CD4-positive, alpha-beta T cell (primary cell): ENCODE measurements around the gene P2RY14. TPM values are rescaled to one million over a fixed set of nuclear protein-coding genes. Genes with fewer than 3 reads are reported as not detected.
A peak's percentile ranks its signal among the peaks of the same experiment; 100 is the strongest.

Experiments used
- ATAC-seq: fragments of 200-7000 bp; cut with Tn5 transposase; one replicate; pipeline ENCODE4 v1.10.0; 2022; ENCODE audit warnings: mild to moderate bottlenecking; ENCODE audit not compliant: poor library complexity
- CTCF ChIA-PET: fragments of 350-600 bp; sonication (Branson Sonifier 250); formaldehyde crosslinking; loops from one replicate; lab custom pipeline; 2021; ENCODE audit warnings: antibody characterized with exemption, inconsistent platforms; lab: Charles Lee
- POLR2A ChIA-PET: fragments of 350-600 bp; sonication (Branson Sonifier 250); formaldehyde crosslinking; loops from one replicate; lab custom pipeline; 2021; ENCODE audit warnings: antibody characterized with exemption, inconsistent platforms; lab: Charles Lee
- DNase-seq, 14 experiments: peaks; one replicate each; pipeline ENCODE4 v3.0.0-alpha.2; 2013 to 2020; ENCODE audit warnings: mixed read lengths in 2 of 14
- H3K27ac ChIP-seq, 2 donors: one replicate each; pipeline versions ENCODE4 v1.5.1 to v1.7.0; 2013; ENCODE audit warnings: low read length in 2 of 2, low read depth in 1 of 2, mild to moderate bottlenecking in 1 of 2
- H3K27me3 ChIP-seq, 2 experiments: 1 replicate in 1 of 2; 2 replicates in 1 of 2; pipeline versions ENCODE4 v1.6.1 to v1.7.0; 2013; ENCODE audit warnings: low read length in 2 of 2, control low read depth in 1 of 2, mild to moderate bottlenecking in 1 of 2, moderate library complexity in 1 of 2; ENCODE audit not compliant: insufficient read depth in 2 of 2, control insufficient read depth in 1 of 2
- H3K36me3 ChIP-seq: one replicate; pipeline ENCODE4 v1.6.1; 2013; ENCODE audit warnings: low read length, control low read depth; ENCODE audit not compliant: insufficient read depth
- H3K4me1 ChIP-seq: one replicate; pipeline ENCODE4 v1.6.1; 2013; ENCODE audit warnings: low read length, control low read depth; ENCODE audit not compliant: insufficient read depth
- H3K4me3 ChIP-seq: one replicate; pipeline ENCODE4 v1.5.1; 2013; ENCODE audit warnings: mild to moderate bottlenecking, low read length, moderate library complexity
- H3K9me3 ChIP-seq, 2 experiments: 1 replicate in 1 of 2; 2 replicates in 1 of 2; pipeline versions ENCODE4 v1.6.1 to v1.7.0; 2013; ENCODE audit warnings: low read length in 2 of 2, mild to moderate bottlenecking in 2 of 2, control low read depth in 1 of 2, moderate library complexity in 1 of 2; ENCODE audit not compliant: control insufficient read depth in 1 of 2, insufficient read depth in 1 of 2
- H3K27ac Mint-ChIP-seq: one replicate; pipeline ENCODE4 v1.8.0; 2020; ENCODE audit warnings: mixed read lengths
- H3K27me3 Mint-ChIP-seq: one replicate; pipeline ENCODE4 v1.8.0; 2021; ENCODE audit warnings: mixed read lengths
- H3K36me3 Mint-ChIP-seq: one replicate; pipeline ENCODE4 v1.8.0; 2021; ENCODE audit warnings: low read depth, mixed read lengths
- H3K4me1 Mint-ChIP-seq: one replicate; pipeline ENCODE4 v1.8.0; 2021; ENCODE audit warnings: low read depth, mixed read lengths
- H3K4me3 Mint-ChIP-seq: one replicate; pipeline ENCODE4 v1.8.0; 2020; ENCODE audit warnings: mild to moderate bottlenecking, mixed read lengths
- H3K9me3 Mint-ChIP-seq: one replicate; pipeline ENCODE4 v1.8.0; 2020; ENCODE audit warnings: mixed read lengths
- CTCF ChIP-seq: fragments of 200-600 bp; IDR thresholded peaks from one replicate; pipeline ENCODE4 v1.8.0; 2022; ENCODE audit warnings: antibody characterized with exemption, mild to moderate bottlenecking
- intact Hi-C, 2 experiments: fragments of 100-400 bp; cut with DNase I in 1 of 2; cut with micrococcal nuclease in 1 of 2; formaldehyde crosslinking; loops; one replicate each; pipeline versions ENCODE4 v1.15.1 to v1.9.0; 2023 to 2025; cut with DNase I, micrococcal nuclease
- total RNA-seq, 174 experiments: library from RNA in 2 of 174; stranded (reverse) in 2 of 174; gene quantifications; one replicate each; pipeline ENCODE4 v1.2.3 and lab custom pipeline; 2021 to 2026

Gene P2RY14
- total RNA-seq, 2 experiments from 2014 or later: 0.22 TPM; not detected in 1

- intact Hi-C loops: loop anchor here in 1 of 2 experiments (5.0 kb wide), 1 partner anchor 1210 kb away; no protein-coding TSS in a partner anchor
- H3K4me1 Mint-ChIP-seq: peaks cover 25% of the 10 kb centered on the region
These were observed 85.8 kb downstream of the P2RY14 start for GRCh38 chr3:151192545-151192944.

GRCh38 chr3:151191095-151191494 is 87.2 kb downstream of the P2RY14 start:
- Histone ChIP-seq H3K4me1 (peaks cover 6% of the 10 kb centered on the region), H3K27ac (no peak overlapping the region), H3K27me3 (no peaks in the 10 kb centered on the region), H3K4me3 (no peak overlapping the region), H3K36me3 (no peaks in the 10 kb centered on the region), H3K9me3 (peaks cover 0 to 4% of the 10 kb centered on the region in 2 experiments)
- no peaks in the 10 kb centered on the region for H3K9me3 Mint-ChIP-seq
- ATAC-seq: no peak
- no peak overlapping the region for H3K27ac Mint-ChIP-seq
- H3K4me1 Mint-ChIP-seq: peaks cover 28% of the 10 kb centered on the region
- ChIA-PET CTCF (no interaction called here), POLR2A (interaction anchor here (1.5 kb wide), 1 partner anchor 14 kb away, joined by 3 read pairs; no protein-coding TSS in a partner anchor)
- H3K36me3 Mint-ChIP-seq: peaks cover 3% of the 10 kb centered on the region
- H3K4me3 Mint-ChIP-seq: no peak overlapping the region
- TF ChIP-seq CTCF: no peak
- DNase-seq: no peak
- intact Hi-C loops: loop anchor here in 1 of 2 experiments (5.0 kb wide), 1 partner anchor 1209 kb away; no protein-coding TSS in a partner anchor
- H3K27me3 Mint-ChIP-seq: no peaks in the 10 kb centered on the region

More at GRCh38 chr3:151192545-151192944, 85.8 kb downstream of the P2RY14 start:
- ChIA-PET CTCF (interaction anchor here (0.9 to 1.3 kb wide), 2 partner anchors 24 to 27 kb away, joined by 3 read pairs; no protein-coding TSS in a partner anchor), POLR2A (interaction anchor here (1.1 to 1.5 kb wide), 3 partner anchors 9 to 428 kb away, joined by 3 to 8 read pairs (median 4); no protein-coding TSS in a partner anchor)
- no peak overlapping the region for H3K27ac Mint-ChIP-seq
- H3K27me3 Mint-ChIP-seq: no peaks in the 10 kb centered on the region
- Histone ChIP-seq H3K27ac (no peak overlapping the region), H3K36me3 (peaks cover 2% of the 10 kb centered on the region), H3K4me3 (no peak overlapping the region), H3K9me3 (peaks cover 0 to 9% of the 10 kb centered on the region in 2 experiments), H3K4me1 (peaks cover 5% of the 10 kb centered on the region), H3K27me3 (no peaks in the 10 kb centered on the region)
- no peaks in the 10 kb centered on the region for H3K9me3 Mint-ChIP-seq
- ATAC-seq (no peak), DNase-seq (no peak)
- no peak overlapping the region for H3K4me3 Mint-ChIP-seq
- peaks cover 10% of the 10 kb centered on the region for H3K36me3 Mint-ChIP-seq
- no peak for TF ChIP-seq CTCF

- DNase-seq: peak in 4 of 14 experiments; percentile 26 to 62 (median 38)
These were observed 95.1 kb downstream of the P2RY14 start for GRCh38 chr3:151183265-151183671.

More at GRCh38 chr3:151183265-151183671, 95.1 kb downstream of the P2RY14 start:
- peak overlapping the region; percentile 64 for H3K4me3 Mint-ChIP-seq
- H3K9me3 Mint-ChIP-seq: no peaks in the 10 kb centered on the region
- no peaks in the 10 kb centered on the region for H3K36me3 Mint-ChIP-seq
- peaks cover 20% of the 10 kb centered on the region for H3K4me1 ChIP-seq
- H3K4me3 ChIP-seq: peak overlapping the region; percentile 17
- H3K27me3 ChIP-seq: no peaks in the 10 kb centered on the region
- peaks cover 31% of the 10 kb centered on the region for H3K4me1 Mint-ChIP-seq
- H3K27ac Mint-ChIP-seq: peak overlapping the region; percentile 69
- H3K27me3 Mint-ChIP-seq: no peaks in the 10 kb centered on the region
- no peaks in the 10 kb centered on the region for H3K9me3 ChIP-seq
- POLR2A ChIA-PET: interaction anchor here (0.8 to 6.9 kb wide), 7 partner anchors 11 to 420 kb away, joined by 3 to 84 read pairs (median 6); partner anchors contain the start of genes GPR171 and SIAH2
- CTCF ChIA-PET: interaction anchor here (1.1 kb wide), 1 partner anchor 15 kb away, joined by 3 read pairs; no protein-coding TSS in a partner anchor
- TF ChIP-seq CTCF: no peak
- no peaks in the 10 kb centered on the region for H3K36me3 ChIP-seq
- intact Hi-C loops: no loop called here
- ATAC-seq: peak; percentile 87
- peak overlapping the region in 1 of 2 donors; percentile 33 for H3K27ac ChIP-seq
